IMR-90 (cell line): ENCODE results near the gene AKAP7. TPM values are rescaled to one million over a fixed set of nuclear protein-coding genes. Genes with fewer than 3 reads are reported as not detected.

Experiments used
- ATAC-seq: fragments of 200-7000 bp; cut with Tn5 transposase; 2 replicates; pipeline ENCODE4 v1.9.1; 2020; ENCODE audit warnings: low read depth, mild to moderate bottlenecking, moderate library complexity
- BruUV-seq: library from RNA; stranded (reverse); fragments of 400-500 nt; replicated peaks from 2 replicates; lab custom pipeline; 2021; lab: Mats Ljungman, UMichigan
- CTCF ChIA-PET: fragments of 300-600 bp; formaldehyde crosslinking; extraction: SDS; loops from one replicate; lab custom pipeline; 2021; ENCODE audit warnings: antibody characterized with exemption; lab: Yijun Ruan, JAX
- POLR2A ChIA-PET: fragments of 300-600 bp; sonication (Branson Sonifier 250); formaldehyde crosslinking; loops from one replicate; lab custom pipeline; 2022; ENCODE audit warnings: antibody characterized with exemption; ENCODE audit not compliant: unreplicated experiment; lab: Charles Lee
- DNase-seq: peaks from one replicate; pipeline ENCODE4 v3.0.0; 2013
- H2AFZ ChIP-seq: replicated peaks from 2 replicates; pipeline ENCODE3; 2013; ENCODE audit warnings: low read length, mild to moderate bottlenecking; ENCODE audit not compliant: poor library complexity
- H2AK5ac ChIP-seq: 2 replicates; pipeline ENCODE4 v1.6.1; 2013; ENCODE audit warnings: low read depth, low read length, inconsistent platforms
- H2AK9ac ChIP-seq: replicated peaks from 2 replicates; pipeline ENCODE3; 2013; ENCODE audit warnings: mild to moderate bottlenecking, low read depth, low read length, moderate library complexity; ENCODE audit not compliant: poor library complexity
- H2BK120ac ChIP-seq: 2 replicates; pipeline ENCODE4 v1.6.1; 2013; ENCODE audit warnings: low read depth, low read length, inconsistent platforms
- H2BK15ac ChIP-seq: 3 replicates; pipeline ENCODE4 v1.6.1; 2013; ENCODE audit warnings: low read depth, low read length, inconsistent platforms
- H2BK20ac ChIP-seq: 2 replicates; pipeline ENCODE4 v1.6.1; 2013; ENCODE audit warnings: low read depth, mild to moderate bottlenecking, inconsistent platforms, low read length, moderate library complexity
- H2BK5ac ChIP-seq: 2 replicates; pipeline ENCODE4 v1.6.1; 2013; ENCODE audit warnings: mild to moderate bottlenecking, low read depth, low read length, inconsistent platforms; ENCODE audit not compliant: poor library complexity, severe bottlenecking
- H3K14ac ChIP-seq: replicated peaks from 2 replicates; pipeline ENCODE4 v1.6.1; 2013; ENCODE audit warnings: low read depth, low read length, inconsistent platforms
- H3K18ac ChIP-seq: 2 replicates; pipeline ENCODE4 v1.6.1; 2013; ENCODE audit warnings: low read depth, low read length, control low read depth
- H3K23ac ChIP-seq: 2 replicates; pipeline ENCODE4 v1.6.1; 2013; ENCODE audit warnings: low read depth, low read length, inconsistent platforms
- H3K27ac ChIP-seq: 2 replicates; pipeline ENCODE4 v1.5.1; 2013; ENCODE audit warnings: mild to moderate bottlenecking, control low read depth, low read length; ENCODE audit not compliant: insufficient read depth
- H3K27me3 ChIP-seq: 2 replicates; pipeline ENCODE4 v1.6.1; 2013; ENCODE audit warnings: low read length; ENCODE audit not compliant: control insufficient read depth, insufficient read depth
- H3K36me3 ChIP-seq: 2 replicates; pipeline ENCODE4 v1.6.1; 2013; ENCODE audit warnings: low read length, mixed read lengths; ENCODE audit not compliant: control insufficient read depth, insufficient read depth
- H3K4ac ChIP-seq: 2 replicates; pipeline ENCODE4 v1.6.1; 2013; ENCODE audit warnings: low read depth, low read length, inconsistent platforms
- H3K4me1 ChIP-seq: 2 replicates; pipeline ENCODE4 v1.6.1; 2013; ENCODE audit warnings: low read length, mixed read lengths; ENCODE audit not compliant: control insufficient read depth, insufficient read depth
- H3K4me2 ChIP-seq: 2 replicates; pipeline ENCODE4 v1.6.1; 2013; ENCODE audit warnings: low read depth, mild to moderate bottlenecking, control low read depth, low read length, moderate library complexity
- H3K4me3 ChIP-seq: 2 replicates; pipeline ENCODE4 v1.5.1; 2013; ENCODE audit warnings: low read depth, mild to moderate bottlenecking, control low read depth, low read length, moderate library complexity; ENCODE audit not compliant: insufficient read depth
- H3K56ac ChIP-seq: 2 replicates; pipeline ENCODE4 v1.6.1; 2013; ENCODE audit warnings: low read length, inconsistent platforms; ENCODE audit not compliant: insufficient read depth; ENCODE audit errors: extremely low read depth
- H3K79me1 ChIP-seq, 2 experiments: 2 replicates each; pipeline ENCODE4 v1.6.1; 2013; ENCODE audit warnings: low read length in 2 of 2, inconsistent platforms in 1 of 2, low read depth in 1 of 2
- H3K9ac ChIP-seq: 2 replicates; pipeline ENCODE4 v1.6.1; 2013; ENCODE audit warnings: low read depth, low read length, control low read depth
- H3K9me1 ChIP-seq: 2 replicates; pipeline ENCODE4 v1.6.1; 2013; ENCODE audit warnings: low read length, inconsistent platforms; ENCODE audit not compliant: insufficient read depth
- H3K9me3 ChIP-seq: 2 replicates; pipeline ENCODE4 v1.6.1; 2013; ENCODE audit warnings: low read length; ENCODE audit not compliant: control insufficient read depth, insufficient read depth
- H4K20me1 ChIP-seq: 2 replicates; pipeline ENCODE4 v1.6.1; 2013; ENCODE audit warnings: low read length, inconsistent platforms; ENCODE audit not compliant: insufficient read depth
- H4K5ac ChIP-seq: 2 replicates; pipeline ENCODE4 v1.6.1; 2013; ENCODE audit warnings: mild to moderate bottlenecking, low read depth, low read length, control low read depth
- H4K8ac ChIP-seq, 2 experiments: 2 replicates each; pipeline ENCODE4 v1.6.1; 2013; ENCODE audit warnings: low read depth in 2 of 2, low read length in 2 of 2, control low read depth in 1 of 2, inconsistent platforms in 1 of 2
- H4K91ac ChIP-seq: 2 replicates; pipeline ENCODE4 v1.6.1; 2013; ENCODE audit warnings: low read depth, low read length, inconsistent platforms; ENCODE audit not compliant: insufficient read depth
- BHLHE40 ChIP-seq: fragments of 150-350 bp; IDR thresholded peaks from 2 replicates; pipeline ENCODE4 v1.6.1; 2016; ENCODE audit warnings: mild to moderate bottlenecking, low read depth, low read length
- FOS ChIP-seq: fragments of 150-350 bp; IDR thresholded peaks from 2 replicates; pipeline ENCODE4 v1.6.1; 2016; ENCODE audit warnings: low read depth, low read length
- MAZ ChIP-seq: IDR thresholded peaks from 2 replicates; pipeline ENCODE4 v1.6.1; 2012; ENCODE audit warnings: low read depth, mild to moderate bottlenecking, low read length, improper control_type of control experiment, moderate library complexity, borderline replicate concordance
- MXI1 ChIP-seq: IDR thresholded peaks from 2 replicates; pipeline ENCODE4 v1.6.1; 2012; ENCODE audit warnings: low read depth, mild to moderate bottlenecking, low read length, moderate library complexity, borderline replicate concordance
- RAD21 ChIP-seq: IDR thresholded peaks from 2 replicates; pipeline ENCODE4 v1.6.1; 2012; ENCODE audit warnings: low read length, improper control_type of control experiment
- WGBS, 2 experiments: methylation state at CpG; one replicate each; pipeline versions ENCODE4 v1.1.5 to v1.1.7; 2013; ENCODE audit warnings: missing lambda C conversion rate in 2 of 2; ENCODE audit not compliant: insufficient read length in 1 of 2; ENCODE audit errors: extremely low coverage in 2 of 2; 5-methylcytosine and 5-hydroxymethylcytosine counted together
- dilution Hi-C: fragments of 300-500 bp; cut with HindIII; formaldehyde crosslinking; loops from one replicate; pipeline ENCODE4 v1.14.3; 2018; ENCODE audit warnings: low sequenced_read_pairs; ENCODE audit not compliant: unreplicated experiment
- in situ Hi-C: fragments of 300-500 bp; cut with MboI; formaldehyde crosslinking; loops from 3 replicates; pipeline ENCODE4 v1.14.3; 2019; ENCODE audit warnings: low sequenced_read_pairs, inconsistent platforms, mixed read lengths
- intact Hi-C: fragments of 100-400 bp; cut with micrococcal nuclease; formaldehyde crosslinking; loops from 2 replicates; pipeline ENCODE4 v1.10.0; 2022
- polyA plus RNA-seq, 3 experiments: library from polyadenylated mRNA; depleted of rRNA; stranded (reverse); fragments of >200 nt; gene quantifications; 2 replicates each; pipeline ENCODE4 v1.2.3, GENCODE V29; 2012; ENCODE audit warnings: low replicate concordance in 1 of 3
- total RNA-seq: library from RNA; depleted of rRNA; stranded (reverse); fragments of >200 nt; gene quantifications from 2 replicates; pipeline ENCODE4 v1.2.3, GENCODE V29; 2012

Gene AKAP7
- total and polyA plus RNA-seq, 2 of the 4 experiments (the other 2 are of a cell fraction): 0.54 to 1.1 TPM

- CTCF ChIA-PET: interaction anchor here (0.9 kb wide), 1 partner anchor 12 kb away, joined by 3 read pairs; no protein-coding TSS in a partner anchor
Measured at GRCh38 chr6:131096786-131097185, 38.5 kb upstream of the AKAP7 start.

More at GRCh38 chr6:131096786-131097185, 38.5 kb upstream of the AKAP7 start:
- H3K36me3 ChIP-seq: no peaks in the 10 kb centered on the region
- TF ChIP-seq RAD21: no peak
- no peak for TF ChIP-seq MXI1
- no peak for TF ChIP-seq BHLHE40
- no peak for TF ChIP-seq MAZ
- TF ChIP-seq FOS: no peak
- no peak overlapping the region for H3K4ac ChIP-seq
- dilution Hi-C loops: no loop called here
- H3K4me2 ChIP-seq: no peak overlapping the region
- H2BK20ac ChIP-seq: no peak overlapping the region
- no peaks in the 10 kb centered on the region for H3K27me3 ChIP-seq
- no peak overlapping the region for H2AK5ac ChIP-seq
- in situ Hi-C loops: no loop called here
- peaks cover 3% of the 10 kb centered on the region for H3K4me1 ChIP-seq
- no peak overlapping the region for H3K18ac ChIP-seq
- no peaks in the 10 kb centered on the region for H4K20me1 ChIP-seq
- no peak overlapping the region for H4K5ac ChIP-seq
- no peak overlapping the region for H3K56ac ChIP-seq
- H3K23ac ChIP-seq: no peak overlapping the region
- H3K9me3 ChIP-seq: peaks cover 7% of the 10 kb centered on the region
- H3K4me3 ChIP-seq: no peak overlapping the region
- no peak overlapping the region for H3K27ac ChIP-seq
- H2BK120ac ChIP-seq: no peak overlapping the region
- BruUV-seq: no TSS peak
- H4K8ac ChIP-seq: no peak overlapping the region
- no peak overlapping the region for H4K91ac ChIP-seq
- H3K9ac ChIP-seq: no peak overlapping the region
- no peak overlapping the region for H2BK5ac ChIP-seq
- ATAC-seq: no peak
- no peaks in the 10 kb centered on the region; the same call in 1 of the 2 replicates for H3K9me1 ChIP-seq
- no CpG with 5 or more reads among the region's 3 CpGs for WGBS, 2 experiments
- H2AK9ac ChIP-seq: no peak overlapping the region
- no peak overlapping the region for H3K14ac ChIP-seq
- intact Hi-C loops: no loop called here
- H3K79me1 ChIP-seq: no peaks in the 10 kb centered on the region
- H2BK15ac ChIP-seq: no peak overlapping the region
- no peak for DNase-seq
- H2AFZ ChIP-seq: no peak overlapping the region
- POLR2A ChIA-PET: no interaction called here
